Neural cell (in vitro differentiated cells): ENCODE results near the gene FYN.

Source experiments
- EP300 ChIP-seq: fragments of 450-650 bp; conservative IDR thresholded peaks from 2 replicates; pipeline ENCODE4 v1.6.1; 2014; ENCODE audit warnings: antibody characterized with exemption, mild to moderate bottlenecking, moderate library complexity; ENCODE audit not compliant: poor library complexity, severe bottlenecking
- EZH2 ChIP-seq: fragments of 200-600, 300-800 bp; shearing (Covaris generic), sonication (generic); IDR thresholded peaks from 2 replicates; pipeline ENCODE4 v1.6.1; 2014; ENCODE audit warnings: antibody characterized with exemption, low read length, borderline replicate concordance, mild to moderate bottlenecking; ENCODE audit not compliant: insufficient read depth, poor library complexity, severe bottlenecking
- MXI1 ChIP-seq: fragments of 450-650 bp; conservative IDR thresholded peaks from 2 replicates; pipeline ENCODE4 v1.6.1; 2014; ENCODE audit warnings: antibody characterized with exemption, mild to moderate bottlenecking; ENCODE audit not compliant: poor library complexity, severe bottlenecking
- SMC3 ChIP-seq: fragments of 450-650 bp; conservative IDR thresholded peaks from 2 replicates; pipeline ENCODE4 v1.6.1; 2014; ENCODE audit warnings: antibody characterized with exemption, mild to moderate bottlenecking, moderate library complexity; ENCODE audit not compliant: poor library complexity
- TF ChIP-seq, protein P1 (sequence below): fragments of 450-650 bp; IDR thresholded peaks from 2 replicates; pipeline ENCODE4 v1.5.1; 2014; ENCODE audit warnings: antibody characterized with exemption, mild to moderate bottlenecking, moderate library complexity; ENCODE audit not compliant: poor library complexity, severe bottlenecking
- TF ChIP-seq, protein P2 (sequence below): IDR thresholded peaks from 2 replicates; pipeline ENCODE4 v1.6.1; 2012; ENCODE audit warnings: borderline replicate concordance

DNA sequence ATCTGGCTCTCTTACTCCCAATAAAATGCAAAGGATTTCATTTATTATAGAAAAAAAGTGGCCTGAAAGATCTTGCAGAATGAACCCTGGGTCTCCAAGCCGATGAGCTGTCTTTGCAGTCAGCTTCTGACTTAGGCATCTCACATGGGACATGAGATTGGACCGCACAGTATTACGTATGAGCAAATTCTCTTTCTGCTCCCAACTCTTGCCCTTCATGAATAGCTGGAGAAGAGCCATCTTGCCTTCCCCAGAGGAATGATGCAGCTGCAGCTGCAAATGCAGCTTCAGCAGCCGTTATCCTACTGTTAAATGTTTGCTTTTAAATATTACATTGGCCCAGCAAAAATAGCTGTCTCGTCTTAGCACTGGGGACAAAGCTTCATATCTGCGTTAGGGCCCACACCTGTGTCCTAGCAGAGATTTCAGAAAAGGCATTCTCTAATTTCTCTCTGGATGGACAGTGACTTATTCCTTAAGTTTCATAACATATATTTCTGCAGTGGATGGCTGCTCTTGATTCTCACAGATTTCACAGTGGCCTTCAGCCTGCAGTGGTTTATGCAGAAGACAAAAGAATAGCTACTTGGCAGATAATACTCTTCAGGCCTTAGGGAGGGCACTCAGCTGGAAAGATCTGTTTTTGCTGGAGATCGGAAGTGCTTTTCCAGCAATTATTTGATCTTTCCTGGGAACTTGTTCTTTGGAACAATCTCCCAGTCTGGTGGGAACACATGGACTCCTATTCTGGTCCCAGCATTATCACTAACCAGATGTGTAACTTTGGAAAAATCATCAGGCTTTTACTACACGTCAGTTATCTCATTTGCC lies 129.2 kb downstream of the FYN start:
- TF ChIP-seq, protein P1, sequence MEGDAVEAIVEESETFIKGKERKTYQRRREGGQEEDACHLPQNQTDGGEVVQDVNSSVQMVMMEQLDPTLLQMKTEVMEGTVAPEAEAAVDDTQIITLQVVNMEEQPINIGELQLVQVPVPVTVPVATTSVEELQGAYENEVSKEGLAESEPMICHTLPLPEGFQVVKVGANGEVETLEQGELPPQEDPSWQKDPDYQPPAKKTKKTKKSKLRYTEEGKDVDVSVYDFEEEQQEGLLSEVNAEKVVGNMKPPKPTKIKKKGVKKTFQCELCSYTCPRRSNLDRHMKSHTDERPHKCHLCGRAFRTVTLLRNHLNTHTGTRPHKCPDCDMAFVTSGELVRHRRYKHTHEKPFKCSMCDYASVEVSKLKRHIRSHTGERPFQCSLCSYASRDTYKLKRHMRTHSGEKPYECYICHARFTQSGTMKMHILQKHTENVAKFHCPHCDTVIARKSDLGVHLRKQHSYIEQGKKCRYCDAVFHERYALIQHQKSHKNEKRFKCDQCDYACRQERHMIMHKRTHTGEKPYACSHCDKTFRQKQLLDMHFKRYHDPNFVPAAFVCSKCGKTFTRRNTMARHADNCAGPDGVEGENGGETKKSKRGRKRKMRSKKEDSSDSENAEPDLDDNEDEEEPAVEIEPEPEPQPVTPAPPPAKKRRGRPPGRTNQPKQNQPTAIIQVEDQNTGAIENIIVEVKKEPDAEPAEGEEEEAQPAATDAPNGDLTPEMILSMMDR, result no peak
- TF ChIP-seq MXI1 (no peak), EP300 (no peak), EZH2 (no peak), SMC3 (no peak)
- TF ChIP-seq, protein P2, sequence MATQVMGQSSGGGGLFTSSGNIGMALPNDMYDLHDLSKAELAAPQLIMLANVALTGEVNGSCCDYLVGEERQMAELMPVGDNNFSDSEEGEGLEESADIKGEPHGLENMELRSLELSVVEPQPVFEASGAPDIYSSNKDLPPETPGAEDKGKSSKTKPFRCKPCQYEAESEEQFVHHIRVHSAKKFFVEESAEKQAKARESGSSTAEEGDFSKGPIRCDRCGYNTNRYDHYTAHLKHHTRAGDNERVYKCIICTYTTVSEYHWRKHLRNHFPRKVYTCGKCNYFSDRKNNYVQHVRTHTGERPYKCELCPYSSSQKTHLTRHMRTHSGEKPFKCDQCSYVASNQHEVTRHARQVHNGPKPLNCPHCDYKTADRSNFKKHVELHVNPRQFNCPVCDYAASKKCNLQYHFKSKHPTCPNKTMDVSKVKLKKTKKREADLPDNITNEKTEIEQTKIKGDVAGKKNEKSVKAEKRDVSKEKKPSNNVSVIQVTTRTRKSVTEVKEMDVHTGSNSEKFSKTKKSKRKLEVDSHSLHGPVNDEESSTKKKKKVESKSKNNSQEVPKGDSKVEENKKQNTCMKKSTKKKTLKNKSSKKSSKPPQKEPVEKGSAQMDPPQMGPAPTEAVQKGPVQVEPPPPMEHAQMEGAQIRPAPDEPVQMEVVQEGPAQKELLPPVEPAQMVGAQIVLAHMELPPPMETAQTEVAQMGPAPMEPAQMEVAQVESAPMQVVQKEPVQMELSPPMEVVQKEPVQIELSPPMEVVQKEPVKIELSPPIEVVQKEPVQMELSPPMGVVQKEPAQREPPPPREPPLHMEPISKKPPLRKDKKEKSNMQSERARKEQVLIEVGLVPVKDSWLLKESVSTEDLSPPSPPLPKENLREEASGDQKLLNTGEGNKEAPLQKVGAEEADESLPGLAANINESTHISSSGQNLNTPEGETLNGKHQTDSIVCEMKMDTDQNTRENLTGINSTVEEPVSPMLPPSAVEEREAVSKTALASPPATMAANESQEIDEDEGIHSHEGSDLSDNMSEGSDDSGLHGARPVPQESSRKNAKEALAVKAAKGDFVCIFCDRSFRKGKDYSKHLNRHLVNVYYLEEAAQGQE, result no peak
